H1 (cell line): ENCODE results near the gene MIPOL1. TPM values are rescaled to one million over a fixed set of nuclear protein-coding genes. Genes with fewer than 3 reads are reported as not detected.

Source experiments
- CBX5 ChIP-seq: fragments of 300-800, 300-1000 bp; sonication (generic); IDR thresholded peaks from 2 replicates; pipeline ENCODE4 v1.7.1; 2016; ENCODE audit warnings: antibody characterized with exemption, low read length, low read depth
- KDM5A ChIP-seq: fragments of 200-600 bp; IDR thresholded peaks from 2 replicates; pipeline ENCODE4 v1.7.1; 2012; ENCODE audit warnings: mild to moderate bottlenecking, low read length, inconsistent platforms, mixed read lengths
- polyA plus RNA-seq, 7 experiments: library from polyadenylated mRNA; depleted of rRNA in 3 of 7; stranded (reverse) in 5 of 7; unstranded in 2 of 7; fragments of >200 nt in 5 of 7; fragments of 200-250 nt in 2 of 7; gene quantifications; 1 replicate in 5 of 7; 2 replicates in 1 of 7; 4 replicates in 1 of 7; pipeline versions ENCODE4 v1.2.1 to v1.2.3, GENCODE V29; 2011 to 2013; ENCODE audit warnings: missing spikeins in 2 of 7, mixed read lengths in 2 of 7
- total RNA-seq: library from RNA; stranded (reverse); fragmentation: NEBNext Ultra II Directional; extraction: Animal tissue kit (Norgen Biotek cat#: 25700); gene quantifications from 2 replicates; pipeline ENCODE4 v1.2.1, GENCODE V29; 2021
- TF ChIP-seq, protein P1 (sequence below): fragments of 300-600 bp; sonication (generic); IDR thresholded peaks from 2 replicates; pipeline ENCODE4 v1.7.1; 2012; ENCODE audit warnings: low read length, moderate library complexity, mild to moderate bottlenecking, inconsistent platforms; ENCODE audit not compliant: insufficient replicate concordance

MIPOL1 gene
- total and polyA plus RNA-seq, 2 of the 8 experiments (the other 6 are each of a cell fraction or from before 2014, with no cell fraction given), result 2.8 to 23.9 TPM

DNA sequence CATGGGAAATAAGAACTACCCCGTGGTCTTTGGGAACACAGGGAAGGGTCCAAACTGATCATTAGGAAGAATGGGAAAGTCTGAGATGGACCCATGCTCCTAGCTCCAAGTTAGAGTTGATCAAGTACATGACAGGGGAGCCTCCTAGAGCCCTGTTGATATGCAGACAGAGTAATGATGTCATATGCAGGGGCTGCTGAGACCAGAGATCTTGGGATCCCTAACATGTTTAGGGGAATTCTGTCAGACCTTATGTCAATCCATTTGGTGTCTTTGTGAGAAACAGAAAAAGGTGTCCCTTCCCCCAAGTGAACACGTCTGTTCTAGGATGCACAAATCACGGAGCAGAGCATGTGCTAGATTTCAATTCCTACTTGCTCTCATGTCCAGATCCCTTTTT lies 31.9 kb upstream of the MIPOL1 start (continued):
- TF ChIP-seq, protein P1, sequence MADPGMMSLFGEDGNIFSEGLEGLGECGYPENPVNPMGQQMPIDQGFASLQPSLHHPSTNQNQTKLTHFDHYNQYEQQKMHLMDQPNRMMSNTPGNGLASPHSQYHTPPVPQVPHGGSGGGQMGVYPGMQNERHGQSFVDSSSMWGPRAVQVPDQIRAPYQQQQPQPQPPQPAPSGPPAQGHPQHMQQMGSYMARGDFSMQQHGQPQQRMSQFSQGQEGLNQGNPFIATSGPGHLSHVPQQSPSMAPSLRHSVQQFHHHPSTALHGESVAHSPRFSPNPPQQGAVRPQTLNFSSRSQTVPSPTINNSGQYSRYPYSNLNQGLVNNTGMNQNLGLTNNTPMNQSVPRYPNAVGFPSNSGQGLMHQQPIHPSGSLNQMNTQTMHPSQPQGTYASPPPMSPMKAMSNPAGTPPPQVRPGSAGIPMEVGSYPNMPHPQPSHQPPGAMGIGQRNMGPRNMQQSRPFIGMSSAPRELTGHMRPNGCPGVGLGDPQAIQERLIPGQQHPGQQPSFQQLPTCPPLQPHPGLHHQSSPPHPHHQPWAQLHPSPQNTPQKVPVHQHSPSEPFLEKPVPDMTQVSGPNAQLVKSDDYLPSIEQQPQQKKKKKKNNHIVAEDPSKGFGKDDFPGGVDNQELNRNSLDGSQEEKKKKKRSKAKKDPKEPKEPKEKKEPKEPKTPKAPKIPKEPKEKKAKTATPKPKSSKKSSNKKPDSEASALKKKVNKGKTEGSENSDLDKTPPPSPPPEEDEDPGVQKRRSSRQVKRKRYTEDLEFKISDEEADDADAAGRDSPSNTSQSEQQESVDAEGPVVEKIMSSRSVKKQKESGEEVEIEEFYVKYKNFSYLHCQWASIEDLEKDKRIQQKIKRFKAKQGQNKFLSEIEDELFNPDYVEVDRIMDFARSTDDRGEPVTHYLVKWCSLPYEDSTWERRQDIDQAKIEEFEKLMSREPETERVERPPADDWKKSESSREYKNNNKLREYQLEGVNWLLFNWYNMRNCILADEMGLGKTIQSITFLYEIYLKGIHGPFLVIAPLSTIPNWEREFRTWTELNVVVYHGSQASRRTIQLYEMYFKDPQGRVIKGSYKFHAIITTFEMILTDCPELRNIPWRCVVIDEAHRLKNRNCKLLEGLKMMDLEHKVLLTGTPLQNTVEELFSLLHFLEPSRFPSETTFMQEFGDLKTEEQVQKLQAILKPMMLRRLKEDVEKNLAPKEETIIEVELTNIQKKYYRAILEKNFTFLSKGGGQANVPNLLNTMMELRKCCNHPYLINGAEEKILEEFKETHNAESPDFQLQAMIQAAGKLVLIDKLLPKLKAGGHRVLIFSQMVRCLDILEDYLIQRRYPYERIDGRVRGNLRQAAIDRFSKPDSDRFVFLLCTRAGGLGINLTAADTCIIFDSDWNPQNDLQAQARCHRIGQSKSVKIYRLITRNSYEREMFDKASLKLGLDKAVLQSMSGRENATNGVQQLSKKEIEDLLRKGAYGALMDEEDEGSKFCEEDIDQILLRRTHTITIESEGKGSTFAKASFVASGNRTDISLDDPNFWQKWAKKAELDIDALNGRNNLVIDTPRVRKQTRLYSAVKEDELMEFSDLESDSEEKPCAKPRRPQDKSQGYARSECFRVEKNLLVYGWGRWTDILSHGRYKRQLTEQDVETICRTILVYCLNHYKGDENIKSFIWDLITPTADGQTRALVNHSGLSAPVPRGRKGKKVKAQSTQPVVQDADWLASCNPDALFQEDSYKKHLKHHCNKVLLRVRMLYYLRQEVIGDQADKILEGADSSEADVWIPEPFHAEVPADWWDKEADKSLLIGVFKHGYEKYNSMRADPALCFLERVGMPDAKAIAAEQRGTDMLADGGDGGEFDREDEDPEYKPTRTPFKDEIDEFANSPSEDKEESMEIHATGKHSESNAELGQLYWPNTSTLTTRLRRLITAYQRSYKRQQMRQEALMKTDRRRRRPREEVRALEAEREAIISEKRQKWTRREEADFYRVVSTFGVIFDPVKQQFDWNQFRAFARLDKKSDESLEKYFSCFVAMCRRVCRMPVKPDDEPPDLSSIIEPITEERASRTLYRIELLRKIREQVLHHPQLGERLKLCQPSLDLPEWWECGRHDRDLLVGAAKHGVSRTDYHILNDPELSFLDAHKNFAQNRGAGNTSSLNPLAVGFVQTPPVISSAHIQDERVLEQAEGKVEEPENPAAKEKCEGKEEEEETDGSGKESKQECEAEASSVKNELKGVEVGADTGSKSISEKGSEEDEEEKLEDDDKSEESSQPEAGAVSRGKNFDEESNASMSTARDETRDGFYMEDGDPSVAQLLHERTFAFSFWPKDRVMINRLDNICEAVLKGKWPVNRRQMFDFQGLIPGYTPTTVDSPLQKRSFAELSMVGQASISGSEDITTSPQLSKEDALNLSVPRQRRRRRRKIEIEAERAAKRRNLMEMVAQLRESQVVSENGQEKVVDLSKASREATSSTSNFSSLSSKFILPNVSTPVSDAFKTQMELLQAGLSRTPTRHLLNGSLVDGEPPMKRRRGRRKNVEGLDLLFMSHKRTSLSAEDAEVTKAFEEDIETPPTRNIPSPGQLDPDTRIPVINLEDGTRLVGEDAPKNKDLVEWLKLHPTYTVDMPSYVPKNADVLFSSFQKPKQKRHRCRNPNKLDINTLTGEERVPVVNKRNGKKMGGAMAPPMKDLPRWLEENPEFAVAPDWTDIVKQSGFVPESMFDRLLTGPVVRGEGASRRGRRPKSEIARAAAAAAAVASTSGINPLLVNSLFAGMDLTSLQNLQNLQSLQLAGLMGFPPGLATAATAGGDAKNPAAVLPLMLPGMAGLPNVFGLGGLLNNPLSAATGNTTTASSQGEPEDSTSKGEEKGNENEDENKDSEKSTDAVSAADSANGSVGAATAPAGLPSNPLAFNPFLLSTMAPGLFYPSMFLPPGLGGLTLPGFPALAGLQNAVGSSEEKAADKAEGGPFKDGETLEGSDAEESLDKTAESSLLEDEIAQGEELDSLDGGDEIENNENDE, result no peak
- TF ChIP-seq CBX5 (no peak), KDM5A (no peak)
